Ascending aorta (tissue), 2 donors: ENCODE results near the gene C1orf116. TPM values are rescaled to one million over a fixed set of nuclear protein-coding genes. Genes with fewer than 3 reads are reported as not detected.

Experiments
- DNase-seq, 2 donors: peaks; one replicate each; pipeline ENCODE4 v3.0.0-alpha.2; 2019; ENCODE audit warnings: low spot score in 2 of 2
- H3K27ac ChIP-seq, 2 donors: fragments of 200-600 bp; sonication (generic); one replicate each; pipeline ENCODE4 v1.5.1; 2016 to 2017; ENCODE audit warnings: mild to moderate bottlenecking in 1 of 2
- H3K27me3 ChIP-seq: fragments of 200-600 bp; sonication (generic); one replicate; pipeline ENCODE4 v1.5.1; 2017
- H3K36me3 ChIP-seq, 2 donors: fragments of 200-600 bp; sonication (generic); one replicate each; pipeline ENCODE4 v1.5.1; 2016
- H3K4me1 ChIP-seq, 2 donors: fragments of 200-600 bp; sonication (generic); one replicate each; pipeline ENCODE4 v1.5.1; 2016 to 2017; ENCODE audit warnings: mild to moderate bottlenecking in 1 of 2
- H3K4me3 ChIP-seq, 2 donors: fragments of 200-600 bp; sonication (generic); one replicate each; pipeline ENCODE4 v1.5.1; 2016 to 2017; ENCODE audit warnings: mild to moderate bottlenecking in 1 of 2
- H3K9me3 ChIP-seq, 2 donors: fragments of 200-600 bp; sonication (generic); one replicate each; pipeline ENCODE4 v1.5.1; 2016
- CTCF ChIP-seq, 3 experiments: fragments of 200-600 bp in 2 of 3; fragments of 450-650 bp in 1 of 3; sonication (generic) in 2 of 3; IDR thresholded peaks; one replicate each; pipeline ENCODE4 v1.5.1; 2016 to 2019; ENCODE audit warnings: antibody characterized with exemption in 3 of 3, mild to moderate bottlenecking in 1 of 3, moderate library complexity in 1 of 3
- intact Hi-C: fragments of 100-400 bp; cut with DNase I; formaldehyde crosslinking; loops from one replicate; pipeline ENCODE4 v1.15.1; 2023
- total RNA-seq: library from RNA; depleted of rRNA; stranded (reverse); fragments of >200 nt; gene quantifications from one replicate; pipeline ENCODE4 v1.1.0, GENCODE V29; 2016

Gene C1orf116
- not detected for total RNA-seq

GRCh38 chr1:207032528-207033017 lies at the start of gene C1orf116:
Gene C1orf116 (minus strand): TSS chr1:207032756. CDS start chr1:207027598, 5,158 bp downstream.
- H3K27ac ChIP-seq = no peak within 1 kb of the TSS
- no peak within 1 kb of the TSS for H3K4me3 ChIP-seq
- no peaks in the 10 kb centered on the region for H3K36me3 ChIP-seq
- intact Hi-C loops = no loop called here
- no peak for DNase-seq
- TF ChIP-seq CTCF (IDR thresholded peaks at IDR 0.05) = no peak
- no peaks in the 10 kb centered on the region for H3K9me3 ChIP-seq
- H3K4me1 ChIP-seq = no peaks in the 10 kb centered on the region
- H3K27me3 ChIP-seq = no peaks in the 10 kb centered on the region

- no peak for TF ChIP-seq CTCF (IDR thresholded peaks at IDR 0.05)
- no peaks in the 10 kb centered on the region for H3K9me3 ChIP-seq
- intact Hi-C loops = no loop called here
- no peak for DNase-seq
- no peaks in the 10 kb centered on the region for H3K36me3 ChIP-seq
- no peaks in the 10 kb centered on the region for H3K27me3 ChIP-seq
- no peak overlapping the region for H3K27ac ChIP-seq
- H3K4me1 ChIP-seq = peaks cover 0 to 6% of the 10 kb centered on the region in 2 donors
- no peak overlapping the region for H3K4me3 ChIP-seq
Measured at GRCh38 chr1:207081806-207082205, 49.2 kb upstream of the C1orf116 start.

- Histone ChIP-seq H3K27me3 (no peaks in the 10 kb centered on the region), H3K4me3 (no peak overlapping the region), H3K4me1 (peaks cover 0 to 6% of the 10 kb centered on the region in 2 donors), H3K27ac (no peak overlapping the region), H3K36me3 (no peaks in the 10 kb centered on the region), H3K9me3 (no peaks in the 10 kb centered on the region)
- no peak for TF ChIP-seq CTCF (IDR thresholded peaks at IDR 0.05)
- intact Hi-C loops = no loop called here
- DNase-seq = no peak
Measured at GRCh38 chr1:207081088-207081487, 48.5 kb upstream of the C1orf116 start.

GRCh38 chr1:207079706-207080241 lies 47.2 kb upstream of the C1orf116 start:
- Histone ChIP-seq H3K4me3 (no peak overlapping the region), H3K27me3 (no peaks in the 10 kb centered on the region), H3K36me3 (peaks cover 0 to 3% of the 10 kb centered on the region in 2 donors), H3K9me3 (no peaks in the 10 kb centered on the region), H3K27ac (no peak overlapping the region), H3K4me1 (peaks cover 0 to 6% of the 10 kb centered on the region in 2 donors)
- no peak for DNase-seq
- intact Hi-C loops = no loop called here
- TF ChIP-seq CTCF (IDR thresholded peaks at IDR 0.05) = no peak

GRCh38 chr1:207078578-207079132 lies 46.1 kb upstream of the C1orf116 start:
- peaks cover 0 to 3% of the 10 kb centered on the region in 2 donors for H3K36me3 ChIP-seq
- no peaks in the 10 kb centered on the region for H3K27me3 ChIP-seq
- no peak overlapping the region for H3K4me3 ChIP-seq
- H3K27ac ChIP-seq = no peak overlapping the region
- H3K9me3 ChIP-seq = no peaks in the 10 kb centered on the region
- no peak for DNase-seq
- TF ChIP-seq CTCF (IDR thresholded peaks at IDR 0.05) = no peak
- peaks cover 0 to 6% of the 10 kb centered on the region in 2 donors for H3K4me1 ChIP-seq
- intact Hi-C loops = no loop called here
